GM19397 (cell line): ENCODE results near the gene ADGRG6.
"Not testable (repeated sequence)": the region's sequence is repeated elsewhere in the genome, so short reads cannot be mapped to it uniquely, and the experiment has no call there.

Source experiments
- ATAC-seq: cut with Tn5 transposase; IDR thresholded peaks from one replicate; pipeline ENCODE4 v1.9.1; 2021; ENCODE audit warnings: mild to moderate bottlenecking, moderate library complexity; ENCODE audit not compliant: unreplicated experiment

The ADGRG6 gene

GRCh38 chr6:142406131-142406530 lies 104.3 kb downstream of the ADGRG6 start:
- ATAC-seq, result no peak

GRCh38 chr6:142407685-142408273 lies 106.0 kb downstream of the ADGRG6 start:
- ATAC-seq, result no peak

DNA sequence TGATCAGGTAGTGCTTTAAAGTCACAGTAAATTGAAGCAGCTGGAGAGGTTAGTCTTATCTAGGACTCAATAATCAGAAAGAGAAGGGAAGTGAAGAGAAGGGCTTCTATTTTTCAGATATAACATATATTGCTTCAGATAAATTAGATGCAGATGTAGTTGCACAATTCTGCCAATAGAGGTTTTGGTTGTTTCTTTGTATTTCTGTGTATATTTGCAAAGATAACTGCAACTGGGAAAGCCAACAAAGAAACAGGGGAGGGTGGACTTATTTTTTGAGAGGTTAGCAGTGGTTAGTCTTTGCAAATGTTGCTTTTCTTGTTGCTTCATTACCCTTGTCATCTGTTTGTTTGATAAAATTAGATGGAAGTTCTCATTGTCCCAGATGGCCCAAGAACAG lies 106.6 kb downstream of the ADGRG6 start:
- no peak for ATAC-seq

DNA sequence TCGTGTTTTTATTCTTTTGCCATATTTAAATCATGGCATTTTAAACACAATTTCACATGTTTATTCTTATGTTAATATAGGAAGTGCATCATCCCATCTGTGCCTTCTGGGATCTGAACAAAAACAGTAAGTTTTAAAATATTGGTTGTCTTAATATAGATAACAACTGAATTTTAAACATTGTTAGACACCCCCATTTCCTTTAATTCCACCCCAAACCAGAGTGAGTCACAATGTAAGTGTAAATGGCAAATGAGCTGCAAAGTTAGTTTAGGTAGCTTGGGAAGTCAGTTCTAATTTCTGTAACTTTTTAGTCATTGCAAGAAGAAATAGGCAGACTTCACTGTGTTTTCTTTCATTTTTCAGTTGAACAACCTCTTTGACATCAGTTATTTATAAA lies 108.0 kb downstream of the ADGRG6 start:
- ATAC-seq, result no peak

DNA sequence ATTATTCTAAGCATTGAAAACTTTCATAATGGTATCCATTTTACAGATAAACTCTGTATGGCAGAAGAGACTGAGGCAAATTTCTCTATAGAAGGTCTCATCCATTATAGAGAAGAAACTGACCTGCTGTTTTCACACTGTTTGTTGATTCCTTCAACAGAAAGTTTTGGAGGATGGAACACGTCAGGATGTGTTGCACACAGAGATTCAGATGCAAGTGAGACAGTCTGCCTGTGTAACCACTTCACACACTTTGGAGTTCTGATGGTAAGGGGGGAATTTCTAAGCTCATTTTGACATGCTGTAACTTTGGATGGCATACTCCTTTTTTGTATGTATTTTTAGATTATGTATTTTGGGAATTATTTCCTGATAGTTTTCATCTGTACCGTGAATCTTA lies 109.3 kb downstream of the ADGRG6 start:
- no peak for ATAC-seq

GRCh38 chr6:142412241-142412640 lies 110.4 kb downstream of the ADGRG6 start:
- ATAC-seq, result no peak

- ATAC-seq, result no peak
These were observed 110.9 kb downstream of the ADGRG6 start for GRCh38 chr6:142412658-142413057.

GRCh38 chr6:142413111-142413510 lies 111.3 kb downstream of the ADGRG6 start:
- ATAC-seq, result no peak

GRCh38 chr6:142414462-142415250 lies 112.8 kb downstream of the ADGRG6 start:
- no peak for ATAC-seq

DNA sequence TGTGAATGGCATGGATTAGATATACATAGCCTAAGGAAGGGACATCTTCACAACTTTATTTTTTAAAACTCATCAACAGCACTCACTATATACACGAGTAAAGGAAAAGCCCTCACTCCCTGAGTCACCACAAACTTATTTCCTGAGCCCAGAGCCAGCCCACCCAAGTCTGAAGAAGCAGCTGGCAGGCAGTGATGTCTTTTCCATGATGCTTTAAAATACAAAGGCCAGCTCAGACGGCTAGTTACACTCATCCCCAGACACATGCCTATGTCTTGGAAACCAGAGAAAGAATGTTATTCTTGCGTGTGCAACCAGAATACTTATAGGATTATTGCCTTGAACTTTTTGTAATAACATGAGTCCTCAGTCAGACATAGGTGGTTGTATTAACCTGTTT lies 114.4 kb downstream of the ADGRG6 start:
- ATAC-seq, result no peak

DNA sequence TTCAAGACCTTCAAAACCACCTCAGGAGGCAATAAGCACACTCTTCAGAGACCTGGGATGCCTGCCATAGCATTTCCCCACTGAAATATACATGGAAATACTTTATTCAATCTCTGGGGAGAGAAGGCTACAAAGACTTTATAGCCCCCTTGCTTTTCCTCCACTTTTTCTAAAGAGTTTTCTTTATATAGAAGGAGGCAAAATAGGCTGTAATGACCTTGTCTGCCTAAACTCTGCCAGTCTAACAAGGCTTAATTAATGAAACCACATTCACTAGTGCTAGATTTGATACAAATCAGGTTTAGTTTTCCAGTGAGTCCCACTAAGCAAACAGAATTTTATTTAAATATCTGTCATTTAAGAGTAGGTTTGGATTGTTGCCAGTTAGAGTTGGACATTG lies 114.9 kb downstream of the ADGRG6 start:
- ATAC-seq, result no peak

DNA sequence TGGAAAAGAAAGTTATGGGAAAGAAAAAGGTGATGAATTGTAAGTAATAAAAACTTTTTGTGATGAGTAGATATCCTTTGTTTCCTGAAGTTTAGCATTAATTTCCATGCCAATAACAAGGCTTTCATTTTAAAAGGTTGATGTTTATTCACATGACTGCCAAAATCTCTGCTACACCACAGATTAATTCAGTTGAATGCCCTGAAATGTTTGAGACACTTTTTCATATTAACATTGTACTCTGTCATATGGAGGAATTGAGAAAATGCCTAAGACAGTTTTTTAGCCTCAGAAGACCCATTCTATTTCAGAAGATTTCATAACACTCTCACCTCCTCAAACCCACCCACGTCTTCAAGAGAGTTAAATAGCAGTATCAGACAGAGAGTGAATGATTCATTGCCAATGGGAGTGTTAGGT lies 115.5 kb downstream of the ADGRG6 start:
- no peak for ATAC-seq

DNA sequence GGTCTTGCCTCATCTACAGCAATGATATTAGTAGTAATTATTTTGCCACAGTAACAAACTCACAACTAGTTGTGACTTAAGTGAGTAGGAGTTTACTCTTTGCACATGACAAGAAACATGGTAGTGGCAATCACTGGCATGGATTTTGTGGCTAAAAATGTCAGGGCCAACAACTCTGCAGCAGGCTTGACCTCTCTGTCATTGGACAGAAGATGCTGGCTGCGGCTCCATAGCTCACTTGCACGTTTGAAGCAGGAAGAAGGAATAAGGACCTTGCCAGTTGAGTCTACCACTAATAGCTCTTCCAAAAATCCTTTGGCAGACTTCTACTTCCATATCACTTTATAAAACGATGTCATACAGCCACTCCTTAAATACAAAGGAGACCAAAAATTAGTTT lies 117.3 kb downstream of the ADGRG6 start:
- ATAC-seq, result no peak

DNA sequence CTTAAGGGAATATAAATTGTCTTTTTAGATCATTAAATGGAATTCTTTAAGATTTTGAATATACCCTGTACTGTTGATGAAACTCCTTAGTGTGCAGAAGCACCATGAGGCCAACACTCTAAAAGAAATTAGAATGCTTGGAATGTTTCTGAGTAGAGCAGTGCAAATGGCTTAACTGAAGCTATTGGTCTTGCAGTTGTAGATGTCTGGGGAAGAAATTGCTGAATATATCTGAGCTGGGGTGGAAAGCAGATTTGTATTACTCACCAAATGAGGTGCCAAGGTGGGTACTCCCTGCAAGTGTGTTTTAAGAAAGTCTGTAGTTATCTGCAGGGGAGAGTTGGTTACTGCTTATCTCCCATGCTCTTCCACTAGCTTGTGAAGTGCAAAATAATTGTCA lies 119.0 kb downstream of the ADGRG6 start:
- no peak for ATAC-seq

DNA sequence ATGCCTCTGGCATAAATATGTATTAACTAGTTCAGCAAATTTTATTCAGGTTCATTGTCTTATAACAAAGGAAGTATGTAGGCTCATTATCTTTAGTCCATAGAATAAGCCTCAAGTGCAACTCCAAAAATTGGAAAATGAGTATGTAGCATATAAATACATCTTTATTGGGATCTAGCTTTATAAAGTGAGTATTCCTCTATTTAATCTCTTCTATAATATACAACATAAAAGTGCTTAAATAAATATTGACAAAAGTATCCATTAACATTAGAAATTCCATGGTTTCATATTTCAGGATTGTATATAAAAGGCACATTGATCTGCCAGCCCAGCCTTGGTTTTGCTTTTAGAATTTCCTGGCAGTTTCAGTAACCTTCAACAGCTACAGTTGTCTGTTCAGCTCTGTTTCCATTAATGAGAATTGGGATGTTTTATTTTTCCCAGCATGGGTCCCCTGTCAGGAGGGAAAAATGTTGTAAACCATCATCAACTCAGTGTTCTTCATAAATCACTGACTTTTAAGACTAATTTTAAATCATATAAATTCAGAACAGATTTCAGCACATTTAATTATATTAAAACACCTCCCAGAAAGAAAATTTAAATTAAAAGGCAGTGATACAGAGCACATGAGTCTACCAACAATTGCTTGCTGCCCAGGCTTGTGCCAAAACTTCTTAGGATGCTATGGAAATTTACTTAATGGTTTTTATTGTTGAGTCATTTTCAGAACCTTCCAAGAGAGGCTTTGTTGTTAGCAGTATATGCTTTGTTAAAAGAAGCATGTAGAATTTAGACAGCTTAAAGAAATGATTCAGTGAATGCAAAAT lies 119.7 kb downstream of the ADGRG6 start:
- no peak for ATAC-seq

- ATAC-seq, result not testable (repeated sequence)
These were observed 124.8 kb downstream of the ADGRG6 start for GRCh38 chr6:142426444-142427132.

DNA sequence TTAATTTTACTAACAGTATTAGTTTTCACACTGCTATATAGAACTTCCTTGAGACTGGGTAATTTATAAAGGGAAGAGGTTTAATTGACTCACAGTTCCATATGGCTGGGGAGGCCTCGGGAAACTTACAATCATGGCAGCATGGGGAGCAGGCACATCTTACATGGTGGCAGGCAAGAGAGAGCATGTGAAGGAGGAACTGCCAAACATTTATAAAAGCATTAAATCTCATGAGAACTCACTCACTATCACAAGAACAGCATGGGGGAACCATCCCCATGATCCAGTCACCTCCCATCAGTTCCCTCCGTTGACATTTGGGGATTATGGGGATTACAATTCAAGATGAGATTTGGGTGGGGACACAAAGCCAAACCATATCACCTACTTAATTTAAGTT lies 126.7 kb downstream of the ADGRG6 start:
- not testable (repeated sequence) for ATAC-seq

DNA sequence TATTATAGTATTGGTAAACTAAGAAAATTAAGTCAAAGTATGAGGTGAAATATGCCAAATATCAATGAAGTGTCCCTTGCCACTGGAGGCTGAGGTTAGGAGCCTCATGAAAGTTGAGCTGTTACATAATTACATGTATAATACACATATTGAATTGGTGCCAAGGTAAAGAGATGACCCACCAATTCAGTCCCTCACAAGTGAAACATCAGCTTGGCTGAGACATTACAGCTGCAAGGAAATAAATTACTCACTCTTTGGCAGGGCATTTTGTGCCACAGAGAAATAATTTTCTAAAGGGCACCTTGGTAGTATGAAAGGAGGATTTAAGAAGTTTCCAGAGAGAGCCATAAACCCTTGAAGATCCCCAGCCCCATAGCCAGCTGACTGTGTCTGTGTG lies 127.4 kb downstream of the ADGRG6 start:
- ATAC-seq, result no peak

- ATAC-seq, result no peak
These were observed 131.6 kb downstream of the ADGRG6 start for GRCh38 chr6:142433419-142433818.

GRCh38 chr6:142438898-142439297 lies 137.1 kb downstream of the ADGRG6 start:
- no peak for ATAC-seq

DNA sequence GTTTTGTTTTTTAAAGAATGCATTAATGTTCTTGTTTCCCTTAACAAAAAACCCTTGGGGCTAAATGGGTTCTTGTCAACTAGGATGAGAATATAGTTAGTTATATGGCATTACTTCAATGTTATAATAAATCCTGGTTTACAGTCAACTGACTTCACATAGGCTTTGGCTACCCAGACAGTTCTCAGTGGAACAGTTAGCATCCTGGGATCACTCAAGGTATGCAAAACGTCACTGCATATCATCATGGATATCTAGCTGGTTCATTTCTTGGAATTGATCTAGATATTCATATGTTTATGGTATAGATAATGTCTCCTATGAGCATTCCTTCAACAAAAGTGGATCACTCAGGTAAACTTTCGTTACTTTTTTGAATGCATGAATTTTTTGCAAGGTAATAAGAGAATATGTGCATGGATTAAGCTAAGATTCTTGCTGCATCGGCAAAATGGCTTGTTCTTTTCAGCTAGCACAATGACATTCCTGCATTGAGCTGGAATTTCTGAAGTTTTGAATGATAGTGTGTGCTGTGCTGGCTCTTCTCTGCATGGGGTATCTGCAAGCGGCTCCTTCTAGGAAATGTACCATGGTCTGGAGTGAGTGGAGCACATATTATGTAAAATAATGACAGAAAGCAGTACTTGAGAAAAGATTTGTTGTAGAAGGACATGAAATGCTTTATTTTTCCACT lies 138.9 kb downstream of the ADGRG6 start:
- ATAC-seq, result no peak
